ENCODE measurements around the gene SLC35E2B.
"Not testable (repeated sequence)": the region's sequence is repeated elsewhere in the genome, so short reads cannot be mapped to it uniquely, and the experiment has no call there.

SLC35E2B gene

DNA sequence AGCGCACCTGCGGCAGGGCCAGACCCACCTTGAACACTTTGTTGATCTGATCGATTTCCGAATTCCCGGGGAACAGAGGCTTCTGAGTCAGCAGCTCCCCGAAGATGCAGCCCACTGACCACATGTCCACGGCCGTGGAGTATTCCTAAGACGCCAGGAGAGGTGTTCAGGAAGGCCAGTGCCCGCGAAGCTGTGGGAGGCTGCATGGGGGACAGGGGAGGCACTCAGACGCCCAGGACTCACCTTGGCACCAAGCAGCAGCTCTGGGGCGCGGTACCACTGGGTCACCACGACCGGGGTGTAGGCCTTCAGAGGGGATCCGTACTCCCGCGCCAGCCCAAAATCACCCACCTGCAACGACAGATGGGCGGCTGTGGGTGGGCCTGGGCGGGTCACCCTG is 11.2 kb upstream of the SLC35E2B start:
- no peaks in the 10 kb centered on the region for H3K27me3 ChIP-seq (ENCODE audit: insufficient read depth, low read depth, severe bottlenecking)
- no peaks in the 10 kb centered on the region for H3K9me3 ChIP-seq (ENCODE audit: severe bottlenecking)
- H3K4me3 ChIP-seq (ENCODE audit: low read depth, low read length): no peak overlapping the region
- no peak overlapping the region for H3K27ac ChIP-seq
- no peak for DNase-seq
- TF ChIP-seq, protein P1, sequence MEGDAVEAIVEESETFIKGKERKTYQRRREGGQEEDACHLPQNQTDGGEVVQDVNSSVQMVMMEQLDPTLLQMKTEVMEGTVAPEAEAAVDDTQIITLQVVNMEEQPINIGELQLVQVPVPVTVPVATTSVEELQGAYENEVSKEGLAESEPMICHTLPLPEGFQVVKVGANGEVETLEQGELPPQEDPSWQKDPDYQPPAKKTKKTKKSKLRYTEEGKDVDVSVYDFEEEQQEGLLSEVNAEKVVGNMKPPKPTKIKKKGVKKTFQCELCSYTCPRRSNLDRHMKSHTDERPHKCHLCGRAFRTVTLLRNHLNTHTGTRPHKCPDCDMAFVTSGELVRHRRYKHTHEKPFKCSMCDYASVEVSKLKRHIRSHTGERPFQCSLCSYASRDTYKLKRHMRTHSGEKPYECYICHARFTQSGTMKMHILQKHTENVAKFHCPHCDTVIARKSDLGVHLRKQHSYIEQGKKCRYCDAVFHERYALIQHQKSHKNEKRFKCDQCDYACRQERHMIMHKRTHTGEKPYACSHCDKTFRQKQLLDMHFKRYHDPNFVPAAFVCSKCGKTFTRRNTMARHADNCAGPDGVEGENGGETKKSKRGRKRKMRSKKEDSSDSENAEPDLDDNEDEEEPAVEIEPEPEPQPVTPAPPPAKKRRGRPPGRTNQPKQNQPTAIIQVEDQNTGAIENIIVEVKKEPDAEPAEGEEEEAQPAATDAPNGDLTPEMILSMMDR (IDR thresholded peaks at IDR 0.05; ENCODE audit: low read depth, low read length): no peak
- H3K36me3 ChIP-seq: no peaks in the 10 kb centered on the region

DNA sequence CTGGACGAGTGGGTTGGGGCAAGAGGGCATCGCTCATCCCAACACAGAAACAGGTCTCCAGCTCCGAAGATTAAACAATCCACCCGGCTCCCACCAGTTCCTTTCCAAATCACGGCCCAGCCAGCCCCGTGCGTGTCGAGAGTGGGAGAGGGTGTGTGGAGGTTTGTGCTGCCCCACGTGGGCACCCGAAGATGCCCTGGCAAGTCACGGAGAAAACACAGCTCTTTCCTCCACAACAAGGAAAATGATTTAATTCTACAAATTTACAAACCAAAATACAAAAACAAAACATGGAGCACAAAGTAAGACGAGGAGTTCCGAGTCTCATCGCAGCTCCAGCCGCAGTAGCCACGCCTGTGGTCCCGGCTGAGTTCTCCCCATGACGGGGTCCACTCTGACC is 9.9 kb upstream of the SLC35E2B start:
- not testable (repeated sequence) for DNase-seq; H3K9me3 ChIP-seq (ENCODE audit: severe bottlenecking); H3K27ac ChIP-seq; H3K4me3 ChIP-seq (ENCODE audit: low read depth, low read length); H3K36me3 ChIP-seq; H3K27me3 ChIP-seq (ENCODE audit: insufficient read depth, low read depth, severe bottlenecking)

DNA sequence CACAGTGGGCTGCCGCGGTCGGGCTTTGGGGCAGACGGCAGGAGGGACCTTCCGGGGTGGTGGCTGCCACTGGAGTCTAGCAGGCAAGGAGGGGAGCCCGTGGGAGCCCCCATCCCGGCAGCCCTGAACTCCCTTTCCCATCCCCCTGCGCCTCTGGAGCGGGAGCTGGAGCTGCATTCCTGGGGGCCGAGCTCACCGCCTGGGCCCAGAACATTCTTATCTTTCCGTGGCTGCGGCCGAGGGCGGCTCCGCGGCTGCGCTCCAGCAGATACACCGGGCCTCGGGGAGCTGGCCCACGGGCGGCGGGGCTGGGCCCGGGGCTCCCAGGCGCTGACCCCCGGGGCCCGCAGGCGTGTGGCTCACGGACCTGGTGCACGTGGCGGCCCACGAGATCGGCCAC is 8.0 kb upstream of the SLC35E2B start:
- H3K4me3 ChIP-seq (ENCODE audit: low read depth, low read length); H3K27me3 ChIP-seq (ENCODE audit: insufficient read depth, low read depth, severe bottlenecking); DNase-seq; H3K27ac ChIP-seq; H3K36me3 ChIP-seq; H3K9me3 ChIP-seq (ENCODE audit: severe bottlenecking): not testable (repeated sequence)

DNA sequence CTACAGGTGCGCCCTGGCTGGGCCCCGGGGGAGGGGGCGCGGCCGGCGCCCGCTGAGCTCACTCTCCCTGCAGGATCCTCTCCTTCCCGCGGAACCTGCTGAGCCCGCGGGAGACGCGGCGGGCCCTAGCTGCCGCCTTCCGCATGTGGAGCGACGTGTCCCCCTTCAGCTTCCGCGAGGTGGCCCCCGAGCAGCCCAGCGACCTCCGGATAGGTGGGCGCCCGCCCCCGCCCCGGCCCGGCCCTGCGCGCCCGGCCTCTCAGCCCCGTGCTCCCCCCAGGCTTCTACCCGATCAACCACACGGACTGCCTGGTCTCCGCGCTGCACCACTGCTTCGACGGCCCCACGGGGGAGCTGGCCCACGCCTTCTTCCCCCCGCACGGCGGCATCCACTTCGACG is 7.5 kb upstream of the SLC35E2B start:
- not testable (repeated sequence) for H3K36me3 ChIP-seq; H3K27ac ChIP-seq; H3K4me3 ChIP-seq (ENCODE audit: low read depth, low read length); H3K9me3 ChIP-seq (ENCODE audit: severe bottlenecking); H3K27me3 ChIP-seq (ENCODE audit: insufficient read depth, low read depth, severe bottlenecking); DNase-seq

DNA sequence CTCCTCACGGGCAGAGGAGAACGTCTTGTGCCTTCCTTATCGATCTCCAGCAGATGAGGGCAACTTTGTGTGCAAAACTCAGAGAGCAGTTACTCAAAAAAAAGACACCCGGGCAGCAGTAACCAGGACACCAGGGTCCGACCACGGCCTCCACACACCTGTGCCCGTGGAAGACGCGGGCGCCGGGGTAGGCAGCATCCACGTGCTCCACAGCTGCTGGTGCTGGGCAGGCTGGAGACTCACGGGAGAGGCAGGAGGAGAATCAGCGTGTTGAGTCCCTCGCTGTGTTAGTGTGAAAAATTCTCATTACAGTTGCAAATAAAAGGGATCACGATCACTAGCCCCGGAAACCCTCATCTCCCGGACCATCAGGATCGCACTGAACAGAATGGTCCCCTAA is 6.5 kb upstream of the SLC35E2B start:
- not testable (repeated sequence) for H3K9me3 ChIP-seq (ENCODE audit: severe bottlenecking); H3K36me3 ChIP-seq; H3K27ac ChIP-seq; DNase-seq; H3K4me3 ChIP-seq (ENCODE audit: low read depth, low read length); H3K27me3 ChIP-seq (ENCODE audit: insufficient read depth, low read depth, severe bottlenecking)

DNA sequence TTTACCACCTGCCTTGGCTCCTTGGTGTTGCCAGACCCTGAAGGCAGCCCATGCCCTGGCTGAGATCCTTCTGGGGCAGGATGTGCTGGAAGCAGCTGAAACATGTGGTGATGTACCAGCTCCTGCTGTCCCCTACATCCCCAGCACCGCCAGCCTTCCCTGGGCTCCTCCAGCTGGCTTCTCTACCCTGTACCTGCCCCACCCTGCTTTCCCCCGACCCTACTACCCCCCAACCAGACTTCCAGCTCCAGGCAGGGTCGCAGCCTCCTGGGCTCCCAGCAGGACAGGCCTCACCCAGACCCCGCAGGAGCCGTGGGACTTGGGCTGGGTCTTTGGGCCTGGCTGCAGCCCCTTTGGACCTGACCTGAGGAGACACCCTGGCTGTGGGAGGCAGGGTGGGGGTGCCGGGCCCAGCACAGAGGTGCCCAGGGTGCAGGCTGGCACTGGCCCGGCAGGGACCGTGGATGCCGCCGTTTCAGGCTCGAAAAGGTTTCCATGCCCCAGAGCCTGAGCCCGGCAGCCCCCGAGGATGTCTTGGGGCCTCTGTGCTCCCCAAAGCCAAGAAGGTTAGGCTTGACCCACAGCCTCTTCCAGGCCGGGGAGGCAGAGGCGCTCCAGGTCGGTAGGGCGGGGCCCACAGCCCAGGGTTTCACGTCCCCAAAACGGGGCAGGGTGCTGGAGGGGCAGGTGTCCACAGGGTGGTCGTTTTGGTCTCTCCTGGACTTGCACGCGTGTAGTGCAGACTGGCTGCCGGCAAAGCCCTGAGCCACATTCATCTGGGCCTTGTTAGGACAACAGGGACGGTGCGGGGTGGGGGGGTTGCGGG is 5.0 kb upstream of the SLC35E2B start:
- H3K27ac ChIP-seq; H3K4me3 ChIP-seq (ENCODE audit: low read depth, low read length); DNase-seq; H3K36me3 ChIP-seq; H3K9me3 ChIP-seq (ENCODE audit: severe bottlenecking); H3K27me3 ChIP-seq (ENCODE audit: insufficient read depth, low read depth, severe bottlenecking): not testable (repeated sequence)

DNA sequence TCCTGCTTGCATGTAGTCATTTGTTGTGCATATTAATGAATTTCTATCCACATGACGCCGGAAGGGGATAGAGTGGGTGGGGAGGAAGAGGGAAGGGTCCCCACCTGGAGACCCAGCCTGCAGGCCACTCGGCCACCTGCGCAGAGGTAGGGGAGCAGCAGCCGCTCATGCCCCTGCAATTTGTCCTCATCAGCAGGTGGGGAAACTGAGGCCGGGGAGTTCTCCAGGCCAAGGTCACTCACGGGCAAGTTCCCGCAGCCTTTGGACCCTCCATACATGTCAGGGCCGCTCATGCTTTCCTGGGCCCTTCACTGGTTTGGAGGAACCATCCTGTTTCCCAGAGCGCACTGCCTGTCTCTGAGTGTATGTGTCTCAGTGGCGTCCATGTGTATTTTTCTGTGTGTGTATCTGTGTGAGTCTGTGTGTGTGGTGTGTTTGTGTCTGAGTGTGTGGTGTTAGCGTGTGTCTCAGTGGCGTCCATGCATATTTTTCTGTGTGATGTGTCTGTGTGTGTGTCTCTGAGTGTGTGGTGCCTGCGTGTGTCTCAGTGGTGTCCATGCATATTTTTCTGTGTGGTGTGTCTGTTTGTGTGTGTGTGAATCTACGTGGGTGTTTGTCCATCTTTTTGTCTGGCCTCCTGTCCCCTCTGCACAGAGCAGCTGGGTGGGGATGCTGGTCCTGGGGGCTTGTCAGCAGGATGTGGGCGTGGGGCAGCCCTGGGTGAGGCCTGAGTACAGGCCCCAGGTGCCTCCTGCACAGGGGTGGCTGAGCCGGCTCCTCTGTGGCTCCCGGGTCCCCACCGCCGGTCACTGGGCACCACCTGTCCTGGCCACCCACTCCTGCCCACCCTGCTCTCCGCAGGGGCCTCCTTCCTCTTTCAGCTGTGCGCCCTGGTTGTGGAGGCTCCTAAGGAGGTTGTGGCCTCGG is 4.1 kb upstream of the SLC35E2B start:
- H3K36me3 ChIP-seq; H3K27ac ChIP-seq; H3K4me3 ChIP-seq (ENCODE audit: low read depth, low read length); H3K27me3 ChIP-seq (ENCODE audit: insufficient read depth, low read depth, severe bottlenecking); H3K9me3 ChIP-seq (ENCODE audit: severe bottlenecking); DNase-seq: not testable (repeated sequence)

DNA sequence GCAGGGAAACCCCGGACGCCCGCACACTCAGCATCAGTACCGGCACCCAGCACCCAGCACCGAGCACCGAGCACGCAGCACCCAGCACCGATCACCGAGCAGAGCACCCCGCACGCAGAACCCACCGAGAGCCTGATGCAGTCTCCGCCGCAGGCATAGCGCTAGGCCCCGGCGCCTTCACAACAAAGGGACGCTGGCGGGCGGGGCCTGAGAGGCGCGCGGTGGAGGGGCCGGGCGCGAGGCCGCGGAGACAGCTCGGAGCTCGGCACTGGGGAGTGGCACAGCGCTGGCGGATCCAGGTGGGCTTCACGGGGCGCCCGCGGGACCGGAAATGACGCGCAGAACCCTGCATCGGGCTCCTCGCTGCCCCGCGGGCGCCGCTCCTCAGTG is 276 bp downstream of the SLC35E2B start:
- not testable (repeated sequence) for H3K9me3 ChIP-seq (ENCODE audit: severe bottlenecking); H3K36me3 ChIP-seq; H3K27me3 ChIP-seq (ENCODE audit: insufficient read depth, low read depth, severe bottlenecking)
- Histone ChIP-seq H3K27ac (peak overlapping the region; percentile 86), H3K4me3 (ENCODE audit: low read depth, low read length) (peak overlapping the region; percentile 53)
- peak; percentile 62 for DNase-seq

DNA sequence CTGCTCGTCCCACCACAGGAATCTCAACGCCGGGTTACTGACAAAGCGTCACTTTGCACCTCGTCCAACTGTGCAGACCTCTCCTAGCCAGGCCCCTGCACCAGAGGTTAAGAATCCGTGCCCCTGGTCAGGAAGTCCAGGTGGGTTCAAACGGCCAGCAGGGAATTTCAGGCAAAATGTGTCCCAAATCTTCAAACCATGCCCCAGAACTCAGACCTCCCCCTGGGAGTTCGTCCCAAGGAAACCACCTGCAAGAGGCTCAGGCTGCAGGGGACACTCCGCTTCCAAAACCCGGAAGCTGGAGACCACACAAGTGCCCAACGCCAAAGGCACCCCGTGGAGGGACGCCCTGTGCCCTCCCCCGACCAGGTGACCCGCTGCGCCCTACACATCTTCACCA is 1.2 kb downstream of the SLC35E2B start:
- H3K4me3 ChIP-seq (ENCODE audit: low read depth, low read length); DNase-seq; H3K27ac ChIP-seq; H3K36me3 ChIP-seq; H3K27me3 ChIP-seq (ENCODE audit: insufficient read depth, low read depth, severe bottlenecking); H3K9me3 ChIP-seq (ENCODE audit: severe bottlenecking): not testable (repeated sequence)

DNA sequence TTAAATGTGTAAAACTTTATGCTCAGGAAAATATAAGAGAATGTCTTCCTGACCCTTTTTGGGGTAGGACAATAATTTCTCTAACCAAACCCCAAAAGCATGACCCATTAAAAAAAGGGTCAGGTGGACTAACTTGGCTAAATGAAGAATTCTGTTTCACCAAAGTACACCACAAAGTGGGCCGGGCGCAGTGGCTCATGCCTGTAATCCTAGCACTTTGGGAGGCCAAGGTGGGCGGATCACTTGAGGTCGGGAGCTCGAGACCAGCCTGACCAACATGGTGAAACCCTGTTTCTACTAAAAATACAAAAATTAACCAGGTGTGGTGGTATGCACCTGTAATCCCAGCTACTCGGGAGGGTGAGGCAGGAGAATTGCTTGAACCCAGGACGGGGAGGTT is 3.1 kb downstream of the SLC35E2B start:
- not testable (repeated sequence) for H3K4me3 ChIP-seq (ENCODE audit: low read depth, low read length); DNase-seq; H3K27me3 ChIP-seq (ENCODE audit: insufficient read depth, low read depth, severe bottlenecking); H3K36me3 ChIP-seq; H3K9me3 ChIP-seq (ENCODE audit: severe bottlenecking); H3K27ac ChIP-seq
